Mesendoderm (in vitro differentiated cells): ENCODE results near the gene IFNL1. TPM values are rescaled to one million over a fixed set of nuclear protein-coding genes. Genes with fewer than 3 reads are reported as not detected.
A peak's percentile ranks its signal among the peaks of the same experiment; 100 is the strongest.

ENCODE experiments used
- DNase-seq: peaks from one replicate; pipeline ENCODE4 v3.0.0; 2013
- H2AK5ac ChIP-seq: 2 replicates; pipeline ENCODE4 v1.6.1; 2013; ENCODE audit warnings: low read length, inconsistent platforms
- H2BK120ac ChIP-seq: 2 replicates; pipeline ENCODE4 v1.6.1; 2013; ENCODE audit warnings: low read depth, mild to moderate bottlenecking, low read length, moderate library complexity, mixed read lengths
- H2BK15ac ChIP-seq: replicated peaks from 2 replicates; pipeline ENCODE4 v1.6.1; 2013; ENCODE audit warnings: low read depth, mild to moderate bottlenecking, moderate library complexity
- H2BK5ac ChIP-seq: 2 replicates; pipeline ENCODE4 v1.6.1; 2013; ENCODE audit warnings: low read length, inconsistent platforms
- H3K18ac ChIP-seq: 2 replicates; pipeline ENCODE4 v1.6.1; 2013; ENCODE audit warnings: mild to moderate bottlenecking, low read length, mixed read lengths
- H3K23ac ChIP-seq: one replicate; pipeline ENCODE4 v1.6.1; 2013; ENCODE audit warnings: low read length
- H3K27ac ChIP-seq: 2 replicates; pipeline ENCODE4 v1.5.1; 2013; ENCODE audit warnings: low read depth, mild to moderate bottlenecking, inconsistent platforms, low read length, moderate library complexity
- H3K27me3 ChIP-seq: 2 replicates; pipeline ENCODE4 v1.6.1; 2013; ENCODE audit warnings: low read length, control low read depth, mild to moderate bottlenecking, inconsistent platforms; ENCODE audit not compliant: insufficient read depth, poor library complexity
- H3K36me3 ChIP-seq: 2 replicates; pipeline ENCODE4 v1.6.1; 2013; ENCODE audit warnings: low read length, inconsistent platforms; ENCODE audit not compliant: control insufficient read depth, insufficient read depth
- H3K4ac ChIP-seq: one replicate; pipeline ENCODE4 v1.6.1; 2013; ENCODE audit warnings: low read depth, mild to moderate bottlenecking, low read length, moderate library complexity
- H3K4me1 ChIP-seq: 2 replicates; pipeline ENCODE4 v1.6.1; 2013; ENCODE audit warnings: low read depth, low read length, inconsistent platforms; ENCODE audit not compliant: control insufficient read depth
- H3K4me2 ChIP-seq: 2 replicates; pipeline ENCODE4 v1.6.1; 2013; ENCODE audit warnings: low read length
- H3K4me3 ChIP-seq: 2 replicates; pipeline ENCODE4 v1.5.1; 2013; ENCODE audit warnings: mild to moderate bottlenecking, low read length
- H3K56ac ChIP-seq: one replicate; pipeline ENCODE4 v1.6.1; 2013; ENCODE audit warnings: low read length
- H3K79me1 ChIP-seq: 2 replicates; pipeline ENCODE4 v1.6.1; 2013; ENCODE audit warnings: low read length, inconsistent platforms
- H3K79me2 ChIP-seq: 2 replicates; pipeline ENCODE4 v1.6.1; 2013; ENCODE audit warnings: mild to moderate bottlenecking, low read length; ENCODE audit not compliant: control insufficient read depth, insufficient read depth
- H3K9ac ChIP-seq: 2 replicates; pipeline ENCODE4 v1.6.1; 2013; ENCODE audit warnings: low read length, inconsistent platforms
- H4K5ac ChIP-seq: one replicate; pipeline ENCODE4 v1.6.1; 2013; ENCODE audit warnings: low read length
- H4K8ac ChIP-seq: one replicate; pipeline ENCODE4 v1.6.1; 2013; ENCODE audit warnings: low read depth, mild to moderate bottlenecking, control low read depth, low read length, moderate library complexity
- WGBS: extraction: QIAGEN DNeasy Blood & Tissue Kit; methylation state at CpG from one replicate; pipeline ENCODE4 v1.1.7; 2013; ENCODE audit warnings: low lambda C conversion rate, missing lambda C conversion rate; ENCODE audit not compliant: insufficient coverage; ENCODE audit errors: extremely low coverage; 5-methylcytosine and 5-hydroxymethylcytosine counted together
- polyA plus RNA-seq, 2 experiments: library from polyadenylated mRNA; stranded (reverse); fragments of 200-250 nt; gene quantifications; one replicate each; pipeline ENCODE4 v1.2.3, GENCODE V29; 2013

IFNL1 gene
- polyA plus RNA-seq (2013, experiment 1 of 2): not detected
- polyA plus RNA-seq (2013, experiment 2 of 2): not detected

GRCh38 chr19:39296055-39296645 lies at the start of gene IFNL1:
Gene IFNL1, plus strand, starts transcription at chr19:39296407. Its CDS starts 15 bp downstream, at chr19:39296422.
- Histone ChIP-seq H3K18ac (no peak within 1 kb of the TSS), H3K79me2 (no peaks in the 10 kb centered on the region), H2AK5ac (no peak within 1 kb of the TSS), H3K4me1 (no peaks in the 10 kb centered on the region), H2BK15ac (no peak within 1 kb of the TSS), H2BK120ac (no peak within 1 kb of the TSS), H2BK5ac (no peak within 1 kb of the TSS), H3K4me3 (no peak within 1 kb of the TSS), H3K4me2 (no peak within 1 kb of the TSS), H3K79me1 (no peaks in the 10 kb centered on the region), H3K9ac (no peak within 1 kb of the TSS), H3K27ac (no peak within 1 kb of the TSS), H4K5ac (no peak within 1 kb of the TSS), H3K23ac (no peak within 1 kb of the TSS), H4K8ac (no peak within 1 kb of the TSS), H3K36me3 (no peaks in the 10 kb centered on the region), H3K4ac (no peak within 1 kb of the TSS), H3K56ac (no peak within 1 kb of the TSS), H3K27me3 (no peaks in the 10 kb centered on the region)
- WGBS: no CpG with 5 or more reads among the region's 11 CpGs
- no peak for DNase-seq

GRCh38 chr19:39246951-39247669 lies 49.1 kb upstream of the IFNL1 start:
- H4K5ac ChIP-seq: no peak overlapping the region
- H3K27ac ChIP-seq: no peak overlapping the region
- H3K79me1 ChIP-seq: no peaks in the 10 kb centered on the region
- no peak overlapping the region for H2BK15ac ChIP-seq
- DNase-seq: peak; percentile 64
- no peak overlapping the region for H3K23ac ChIP-seq
- no peak overlapping the region for H3K56ac ChIP-seq
- no peak overlapping the region for H4K8ac ChIP-seq
- H3K36me3 ChIP-seq: no peaks in the 10 kb centered on the region
- H3K9ac ChIP-seq: no peak overlapping the region
- no CpG with 5 or more reads among the region's 42 CpGs for WGBS
- H3K4me3 ChIP-seq: no peak overlapping the region
- peaks cover 27% of the 10 kb centered on the region for H3K27me3 ChIP-seq
- H3K79me2 ChIP-seq: no peaks in the 10 kb centered on the region
- no peak overlapping the region for H2BK120ac ChIP-seq
- no peak overlapping the region for H3K4ac ChIP-seq
- H2BK5ac ChIP-seq: no peak overlapping the region
- H3K4me2 ChIP-seq: no peak overlapping the region
- no peak overlapping the region for H3K18ac ChIP-seq
- H2AK5ac ChIP-seq: no peak overlapping the region
- H3K4me1 ChIP-seq: no peaks in the 10 kb centered on the region

GRCh38 chr19:39247701-39248664 lies 48.2 kb upstream of the IFNL1 start:
- H3K18ac ChIP-seq: no peak overlapping the region
- no peak overlapping the region for H4K5ac ChIP-seq
- H3K4ac ChIP-seq: no peak overlapping the region
- H2AK5ac ChIP-seq: no peak overlapping the region
- no peak overlapping the region for H3K4me3 ChIP-seq
- no peak overlapping the region for H3K27ac ChIP-seq
- H3K56ac ChIP-seq: peak overlapping the region; percentile 60
- peak; percentile 29 for DNase-seq
- peaks cover 27% of the 10 kb centered on the region for H3K27me3 ChIP-seq
- H2BK120ac ChIP-seq: no peak overlapping the region
- H3K9ac ChIP-seq: peak overlapping the region; percentile 11
- no peak overlapping the region for H4K8ac ChIP-seq
- H3K79me1 ChIP-seq: no peaks in the 10 kb centered on the region
- H3K23ac ChIP-seq: no peak overlapping the region
- H3K4me2 ChIP-seq: no peak overlapping the region
- no peaks in the 10 kb centered on the region for H3K4me1 ChIP-seq
- no peaks in the 10 kb centered on the region for H3K36me3 ChIP-seq
- H3K79me2 ChIP-seq: no peaks in the 10 kb centered on the region
- H2BK15ac ChIP-seq: no peak overlapping the region
- no peak overlapping the region for H2BK5ac ChIP-seq
- no CpG with 5 or more reads among the region's 92 CpGs for WGBS

- Histone ChIP-seq H3K4me2 (no peak within 1 kb of the TSS), H3K56ac (peak within 1 kb of the TSS; percentile 60), H3K36me3 (no peaks in the 10 kb centered on the region), H3K4me1 (no peaks in the 10 kb centered on the region), H3K27ac (no peak within 1 kb of the TSS), H2BK120ac (no peak within 1 kb of the TSS), H3K27me3 (peaks cover 27% of the 10 kb centered on the region), H3K79me2 (no peaks in the 10 kb centered on the region), H3K4ac (no peak within 1 kb of the TSS), H4K5ac (no peak within 1 kb of the TSS), H3K18ac (no peak within 1 kb of the TSS), H3K4me3 (no peak within 1 kb of the TSS), H2BK15ac (no peak within 1 kb of the TSS), H2BK5ac (no peak within 1 kb of the TSS), H3K79me1 (no peaks in the 10 kb centered on the region), H4K8ac (no peak within 1 kb of the TSS), H2AK5ac (no peak within 1 kb of the TSS), H3K9ac (peak within 1 kb of the TSS; percentile 11), H3K23ac (no peak within 1 kb of the TSS)
- no CpG with 5 or more reads among the region's 13 CpGs for WGBS
- no peak for DNase-seq
Measured at GRCh38 chr19:39248806-39249205, 47.4 kb upstream of the IFNL1 start, which contains the start of gene IFNL4. Gene IFNL4, minus strand, starts transcription at chr19:39248856.

- Histone ChIP-seq H4K5ac (no peak overlapping the region), H3K56ac (no peak overlapping the region), H3K4me1 (no peaks in the 10 kb centered on the region), H3K27ac (no peak overlapping the region), H3K4me3 (no peak overlapping the region), H2BK5ac (no peak overlapping the region), H3K4me2 (no peak overlapping the region), H3K27me3 (peaks cover 27% of the 10 kb centered on the region), H3K4ac (no peak overlapping the region), H3K9ac (no peak overlapping the region), H3K79me2 (no peaks in the 10 kb centered on the region), H3K79me1 (no peaks in the 10 kb centered on the region), H3K36me3 (no peaks in the 10 kb centered on the region), H2AK5ac (no peak overlapping the region), H3K18ac (no peak overlapping the region), H2BK120ac (no peak overlapping the region), H2BK15ac (no peak overlapping the region), H3K23ac (no peak overlapping the region), H4K8ac (no peak overlapping the region)
- DNase-seq: peak; percentile 9
- no CpG with 5 or more reads among the region's 5 CpGs for WGBS
Measured at GRCh38 chr19:39251081-39251480, 45.1 kb upstream of the IFNL1 start.
